ACC112 (cell line): ENCODE results near the gene MED15.
"Not testable (repeated sequence)": the region's sequence is repeated elsewhere in the genome, so short reads cannot be mapped to it uniquely, and the experiment has no call there.

ENCODE experiments used
- H2AFZ ChIP-seq: fragments of 200-600 bp; sonication (generic); one replicate; pipeline ENCODE4 v1.6.0; 2017; ENCODE audit warnings: antibody characterized with exemption, low read length; ENCODE audit not compliant: unreplicated experiment
- H3K27ac ChIP-seq: fragments of 200-600 bp; sonication (generic); 2 replicates; pipeline ENCODE4 v1.5.1; 2014; ENCODE audit warnings: low read depth, mild to moderate bottlenecking, antibody characterized with exemption, low read length, moderate library complexity
- H3K27me3 ChIP-seq: fragments of 200-600 bp; sonication (generic); 2 replicates; pipeline ENCODE4 v1.6.1; 2014; ENCODE audit warnings: mild to moderate bottlenecking, antibody characterized with exemption, low read length, moderate library complexity, mixed read lengths; ENCODE audit not compliant: insufficient read depth
- H3K36me3 ChIP-seq: fragments of 200-600 bp; sonication (generic); 2 replicates; pipeline ENCODE4 v1.6.1; 2016; ENCODE audit warnings: mild to moderate bottlenecking, antibody characterized with exemption, low read length, moderate library complexity, mixed read lengths; ENCODE audit not compliant: insufficient read depth
- H3K4me1 ChIP-seq: fragments of 200-600 bp; sonication (generic); one replicate; pipeline ENCODE4 v1.6.1; 2016; ENCODE audit warnings: low read length, mixed read lengths; ENCODE audit not compliant: insufficient read depth, unreplicated experiment, control insufficient read depth
- H3K4me3 ChIP-seq: fragments of 200-600 bp; sonication (generic); 2 replicates; pipeline ENCODE4 v1.5.1; 2014; ENCODE audit warnings: mild to moderate bottlenecking, low read depth, low read length
- H3K79me2 ChIP-seq: fragments of 200-600 bp; sonication (generic); one replicate; pipeline ENCODE4 v1.6.0; 2016; ENCODE audit warnings: low read length; ENCODE audit not compliant: control insufficient read depth, unreplicated experiment, insufficient read depth

Gene MED15

DNA sequence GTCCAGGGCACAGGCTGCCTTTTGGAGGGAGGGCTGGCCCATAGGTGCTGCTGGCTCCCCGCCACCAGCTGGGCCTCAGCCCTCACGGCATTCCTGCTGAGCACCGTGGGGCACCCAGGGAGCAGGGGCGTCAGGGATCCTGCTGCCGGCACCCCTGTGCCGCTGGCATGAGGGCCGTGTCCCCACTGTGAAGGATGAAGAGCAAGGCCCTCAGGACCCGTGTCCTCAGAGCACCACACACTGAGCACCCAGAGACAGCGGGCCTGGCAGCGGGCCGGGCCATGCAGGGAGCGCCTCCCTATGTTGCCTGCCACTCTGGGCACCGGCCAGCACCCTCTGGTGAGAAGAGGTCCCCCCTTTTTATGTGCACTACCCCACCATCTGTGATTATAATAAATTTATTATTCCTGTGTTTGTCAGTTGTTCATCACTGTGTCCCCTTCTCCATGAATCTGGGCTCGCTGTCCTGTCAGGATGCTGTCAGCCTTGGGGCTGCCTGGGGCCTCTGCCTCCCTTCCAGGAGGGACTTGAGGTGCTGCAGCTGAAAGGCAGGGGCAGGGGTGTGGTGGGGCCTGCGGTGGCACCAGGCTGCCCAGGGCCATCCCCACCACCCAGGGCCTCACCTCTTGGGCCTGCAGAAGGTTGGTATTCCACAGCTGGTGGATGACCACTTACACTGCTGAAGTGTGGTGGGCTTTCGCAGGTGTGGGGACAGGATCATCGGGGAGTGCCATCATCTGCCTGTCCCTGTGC is 80.0 kb downstream of the MED15 start:
- Histone ChIP-seq H2AFZ (no peak overlapping the region), H3K36me3 (no peaks in the 10 kb centered on the region), H3K27me3 (no peaks in the 10 kb centered on the region), H3K4me1 (no peaks in the 10 kb centered on the region), H3K79me2 (no peaks in the 10 kb centered on the region), H3K4me3 (no peak overlapping the region), H3K27ac (no peak overlapping the region)

DNA sequence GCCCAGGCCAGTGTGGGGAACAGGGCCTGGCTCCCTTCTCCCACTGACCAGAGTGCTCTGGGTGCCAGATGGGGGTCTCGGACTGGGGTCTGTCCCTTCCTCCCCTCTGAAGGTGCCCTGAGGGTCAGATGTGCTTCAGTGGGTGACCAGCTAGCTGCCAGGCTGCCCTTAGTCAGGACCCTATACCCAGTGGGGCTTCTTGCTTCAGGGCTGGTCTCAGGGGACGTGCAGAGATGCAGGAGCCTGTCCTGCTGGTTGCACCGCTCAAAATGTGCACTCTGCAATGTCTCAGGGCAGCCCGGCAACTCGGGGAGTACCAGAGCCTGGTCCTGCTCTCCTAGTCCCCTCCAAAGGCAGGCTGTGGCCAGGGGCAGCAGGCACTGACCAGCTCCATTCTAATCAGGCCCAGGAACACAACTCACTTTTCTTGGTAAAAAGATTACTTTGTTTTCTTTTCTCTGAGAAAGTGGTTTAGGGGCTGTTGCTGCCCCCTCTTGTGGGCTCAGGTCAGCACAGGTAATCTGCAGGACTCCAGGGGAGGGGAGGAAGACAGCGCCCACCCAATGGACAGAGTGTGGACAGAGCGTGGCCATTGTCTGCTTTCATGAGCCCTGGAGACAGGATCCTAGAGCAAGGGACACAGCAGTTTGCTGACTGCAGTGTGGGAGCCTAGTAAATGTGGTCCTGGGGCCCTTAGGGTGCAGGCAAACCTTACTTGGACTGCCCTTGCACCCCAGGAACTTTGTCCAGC is 80.9 kb downstream of the MED15 start:
- Histone ChIP-seq H3K79me2 (no peaks in the 10 kb centered on the region), H3K4me1 (no peaks in the 10 kb centered on the region), H3K27me3 (no peaks in the 10 kb centered on the region), H2AFZ (no peak overlapping the region), H3K27ac (no peak overlapping the region), H3K4me3 (no peak overlapping the region), H3K36me3 (no peaks in the 10 kb centered on the region)

DNA sequence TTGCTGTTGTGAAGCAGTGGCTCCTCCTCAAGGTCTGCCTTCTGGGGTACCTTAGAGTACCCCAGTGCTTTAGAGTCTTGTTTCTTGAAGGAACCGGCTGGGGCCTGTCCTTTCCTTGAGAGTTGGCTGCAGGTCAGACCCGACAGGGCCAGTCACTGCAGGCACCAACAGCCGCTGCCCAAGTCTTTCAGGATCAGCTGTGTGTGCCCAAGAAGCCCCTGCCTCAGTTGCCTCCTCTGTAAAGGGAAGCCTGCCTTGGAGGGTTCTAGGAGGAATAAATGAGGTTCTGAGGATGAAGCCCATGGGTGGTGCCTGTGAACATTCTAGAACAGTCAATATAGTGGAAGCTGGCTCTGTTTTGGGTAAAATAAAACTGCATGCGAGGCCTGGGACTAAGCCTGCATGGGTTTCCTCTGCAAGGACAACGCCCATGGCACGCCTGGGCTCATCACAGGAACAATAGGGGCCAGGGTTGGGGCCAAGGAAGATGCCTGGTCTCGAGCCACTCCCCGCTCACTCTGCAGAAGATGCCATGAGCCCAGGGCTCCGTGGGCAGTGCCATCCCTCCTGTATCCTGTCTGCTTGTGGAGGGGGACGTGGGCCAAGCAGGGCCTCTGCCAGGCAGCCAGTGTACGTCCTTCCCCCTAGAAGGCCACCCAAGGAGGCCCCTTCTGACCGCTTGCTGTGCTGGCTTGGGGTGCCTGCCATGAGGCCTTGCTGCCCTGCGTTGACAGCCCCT is 81.6 kb downstream of the MED15 start:
- no peaks in the 10 kb centered on the region for H3K4me1 ChIP-seq
- no peak overlapping the region for H3K4me3 ChIP-seq
- no peaks in the 10 kb centered on the region for H3K79me2 ChIP-seq
- H3K27ac ChIP-seq: no peak overlapping the region
- no peaks in the 10 kb centered on the region for H3K36me3 ChIP-seq
- no peaks in the 10 kb centered on the region for H3K27me3 ChIP-seq
- H2AFZ ChIP-seq: no peak overlapping the region

DNA sequence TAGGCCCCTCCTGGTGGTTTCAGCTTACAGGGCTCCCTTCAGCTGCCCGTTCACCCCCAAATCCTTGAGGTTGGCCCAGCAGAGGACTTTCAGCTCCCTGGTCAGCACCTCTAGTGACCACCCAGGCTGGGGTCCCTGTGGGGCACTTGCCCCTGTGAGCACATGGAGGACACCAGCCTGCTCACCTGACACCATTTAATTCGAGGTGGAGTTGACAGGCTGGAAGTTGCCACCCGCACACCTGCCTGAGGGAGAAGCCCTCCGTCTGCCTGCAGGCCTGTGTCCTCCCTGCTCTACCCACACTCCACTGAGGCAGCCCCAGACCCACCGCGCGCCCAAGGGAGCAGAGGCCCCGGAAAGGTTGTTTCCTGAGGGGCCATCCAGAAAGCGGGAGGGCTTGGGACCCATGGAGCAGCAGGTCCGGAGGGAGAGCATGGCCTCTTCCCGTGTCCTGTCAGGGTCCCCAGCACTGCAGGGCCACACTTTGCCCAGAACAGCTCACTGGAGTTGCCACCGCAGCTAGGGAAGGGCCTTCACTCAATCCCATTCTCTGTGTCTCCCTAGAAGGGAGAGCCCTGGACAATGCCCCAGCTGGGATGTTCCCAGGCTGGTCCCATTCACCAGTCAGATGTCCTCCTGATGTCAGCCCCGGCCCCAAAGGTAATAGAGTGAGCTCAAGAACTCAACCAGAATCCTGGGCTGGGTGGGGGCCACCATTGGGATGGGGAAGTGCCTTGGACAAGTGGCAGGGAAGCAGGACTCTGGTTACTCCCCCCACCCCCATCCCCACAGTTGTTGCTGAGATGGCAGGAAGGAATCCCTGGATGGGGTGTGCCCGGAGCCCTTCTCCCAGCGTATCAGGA is 82.4 kb downstream of the MED15 start:
- Histone ChIP-seq H3K27me3 (no peaks in the 10 kb centered on the region), H3K4me3 (no peak overlapping the region), H3K4me1 (no peaks in the 10 kb centered on the region), H3K79me2 (no peaks in the 10 kb centered on the region), H3K27ac (no peak overlapping the region), H3K36me3 (no peaks in the 10 kb centered on the region), H2AFZ (no peak overlapping the region)

DNA sequence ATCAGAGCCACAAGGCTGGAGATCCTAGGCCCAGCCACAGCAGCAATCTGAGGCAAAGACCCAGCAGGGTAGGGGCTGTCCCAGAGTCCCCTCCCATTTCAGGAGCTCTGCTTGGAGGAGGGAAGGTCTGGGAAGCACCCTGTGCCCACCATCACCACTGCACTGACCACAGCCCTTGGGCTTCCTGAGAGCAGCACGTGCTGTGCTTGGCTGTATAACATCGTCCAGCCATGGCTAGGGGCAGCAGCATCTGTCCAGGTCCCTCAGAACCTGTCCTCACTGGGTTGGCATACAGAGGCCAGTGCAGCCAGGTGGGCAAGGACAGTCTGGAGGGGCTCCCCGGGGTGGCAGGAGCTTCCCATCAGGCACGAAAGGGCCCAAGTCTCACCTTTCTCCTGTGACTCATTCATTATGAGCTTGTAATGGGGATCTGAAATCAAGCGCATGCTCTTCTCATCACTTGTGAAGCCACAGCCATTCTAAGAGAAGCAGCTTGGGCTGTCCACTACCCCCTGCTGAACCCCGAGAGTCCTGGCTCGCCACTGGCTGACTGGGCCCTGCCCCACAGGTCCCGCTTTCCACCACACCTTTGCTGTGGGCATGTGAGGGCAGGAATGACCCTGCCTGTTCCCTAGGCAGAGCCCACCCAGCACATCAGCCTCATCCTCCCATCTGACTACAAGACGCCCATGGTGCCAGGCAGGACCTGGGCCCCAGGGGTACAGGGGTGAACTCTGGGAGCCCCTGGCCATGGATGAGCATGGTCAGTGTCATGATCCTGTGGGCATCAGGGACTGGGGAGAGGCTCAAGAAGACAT is 83.3 kb downstream of the MED15 start:
- Histone ChIP-seq H3K27ac (no peak overlapping the region), H2AFZ (no peak overlapping the region), H3K27me3 (no peaks in the 10 kb centered on the region), H3K4me1 (no peaks in the 10 kb centered on the region), H3K79me2 (no peaks in the 10 kb centered on the region), H3K4me3 (no peak overlapping the region), H3K36me3 (no peaks in the 10 kb centered on the region)

DNA sequence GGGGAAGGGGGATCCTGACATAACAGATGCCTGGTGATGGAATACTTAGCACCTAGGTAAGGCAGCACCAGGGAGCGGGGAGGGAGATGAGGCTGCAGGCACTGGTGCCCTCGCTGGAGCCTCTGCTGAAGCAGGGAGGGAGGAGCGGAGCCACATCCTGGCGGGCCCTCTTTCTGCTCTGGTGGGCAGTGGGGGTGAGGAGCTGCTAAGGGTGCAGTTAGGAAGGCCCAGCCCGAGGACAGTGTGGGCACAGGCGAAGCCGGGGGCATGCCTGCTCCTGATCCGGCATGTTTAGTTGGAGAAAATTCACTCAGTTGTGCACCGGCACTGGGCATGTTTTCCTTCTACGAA is 83.9 kb downstream of the MED15 start:
- no peak overlapping the region for H2AFZ ChIP-seq
- H3K27me3 ChIP-seq: no peaks in the 10 kb centered on the region
- H3K4me1 ChIP-seq: no peaks in the 10 kb centered on the region
- no peaks in the 10 kb centered on the region for H3K36me3 ChIP-seq
- H3K79me2 ChIP-seq: no peaks in the 10 kb centered on the region
- H3K4me3 ChIP-seq: no peak overlapping the region
- H3K27ac ChIP-seq: no peak overlapping the region

DNA sequence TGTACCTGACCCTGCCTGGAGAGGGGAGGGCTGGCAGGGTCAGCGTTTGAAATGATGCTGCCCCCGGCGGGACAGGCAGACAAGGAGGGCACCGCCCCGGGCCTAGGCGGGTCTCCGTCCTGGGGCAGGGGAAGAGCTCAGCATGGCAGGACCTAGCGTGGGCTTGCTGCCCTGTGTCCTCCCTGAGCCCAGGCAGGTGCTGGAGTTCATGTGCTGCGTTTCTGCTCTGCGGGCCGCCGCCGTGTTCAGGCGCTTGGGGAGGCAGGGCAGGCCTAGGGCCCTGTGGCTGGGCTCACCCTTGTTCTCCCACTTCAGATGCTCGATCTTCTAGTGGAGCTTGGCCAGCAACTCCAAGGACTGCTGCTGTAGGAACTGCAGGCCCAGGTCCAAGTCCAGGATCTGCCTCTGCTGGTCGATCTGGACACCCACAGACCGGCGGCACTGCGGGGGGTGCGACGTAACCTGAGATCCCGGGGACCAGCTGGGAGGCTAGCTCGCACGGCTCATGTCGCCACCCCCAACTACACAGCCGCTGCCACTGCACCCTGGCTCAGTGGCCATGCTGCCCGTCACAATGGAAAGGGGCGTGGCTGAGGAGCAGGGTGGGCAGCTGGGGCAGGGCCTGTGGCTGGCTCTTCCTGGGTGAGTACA is 84.4 kb downstream of the MED15 start:
- Histone ChIP-seq H3K27ac (no peak overlapping the region), H3K36me3 (no peaks in the 10 kb centered on the region), H2AFZ (no peak overlapping the region)

DNA sequence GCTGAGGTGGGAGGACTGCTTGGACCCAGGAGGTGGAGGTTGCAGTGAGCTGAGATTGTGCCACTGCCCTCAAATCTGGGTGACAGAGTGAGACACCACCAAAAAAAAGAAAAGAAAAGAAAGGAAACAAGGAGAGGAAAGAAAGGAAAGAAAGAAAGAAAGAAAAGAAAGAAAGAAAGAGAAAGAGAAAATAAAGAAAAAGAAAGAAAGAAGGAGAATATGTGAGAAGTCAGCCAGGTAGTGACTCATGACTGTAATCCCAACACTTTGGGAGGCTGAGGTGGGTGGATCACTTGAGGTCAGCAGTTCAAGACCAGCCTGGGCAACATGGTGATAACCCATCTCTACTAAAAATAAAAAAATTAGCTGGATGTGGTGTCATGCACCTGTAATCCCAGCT is 86.6 kb downstream of the MED15 start:
- not testable (repeated sequence) for H3K27me3 ChIP-seq, H3K79me2 ChIP-seq, H3K27ac ChIP-seq, H2AFZ ChIP-seq, H3K4me1 ChIP-seq, H3K4me3 ChIP-seq, H3K36me3 ChIP-seq

More for the DNA sequence above, 84.4 kb downstream of the MED15 start:
- H3K4me1 ChIP-seq: no peaks in the 10 kb centered on the region
- H3K4me3 ChIP-seq: no peak overlapping the region
- H3K27me3 ChIP-seq: no peaks in the 10 kb centered on the region
- H3K79me2 ChIP-seq: no peaks in the 10 kb centered on the region

DNA sequence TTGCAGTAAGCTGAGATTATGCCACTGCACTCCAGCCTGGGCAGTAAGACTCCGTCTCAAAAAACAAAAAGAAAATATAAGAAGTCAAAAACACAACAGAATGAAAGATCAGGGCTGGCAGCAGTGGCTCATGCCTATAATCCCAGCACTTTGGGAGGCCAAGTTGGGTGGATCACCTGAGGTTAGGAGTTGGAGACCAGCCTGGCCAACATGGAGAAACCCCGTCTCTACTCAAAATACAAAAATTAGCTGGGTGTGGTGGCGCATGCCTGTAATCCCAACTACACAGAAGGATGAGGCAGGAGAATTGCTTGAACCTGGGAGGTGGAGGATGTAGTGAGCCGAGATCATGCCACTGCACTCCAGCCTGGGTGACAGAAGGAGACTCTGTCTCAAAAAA is 87.1 kb downstream of the MED15 start:
- H3K27me3 ChIP-seq, H2AFZ ChIP-seq, H3K79me2 ChIP-seq, H3K36me3 ChIP-seq, H3K4me3 ChIP-seq, H3K4me1 ChIP-seq, H3K27ac ChIP-seq: not testable (repeated sequence)
